GM21528 (cell line): ENCODE results near the gene PTH2R.
"Not testable (repeated sequence)": the region's sequence is repeated elsewhere in the genome, so short reads cannot be mapped to it uniquely, and the experiment has no call there.

Experiments used
- ATAC-seq: cut with Tn5 transposase; IDR thresholded peaks from one replicate; pipeline ENCODE4 v1.9.1; 2021; ENCODE audit warnings: mild to moderate bottlenecking, moderate library complexity; ENCODE audit not compliant: unreplicated experiment, low FRiP score

The PTH2R gene

DNA sequence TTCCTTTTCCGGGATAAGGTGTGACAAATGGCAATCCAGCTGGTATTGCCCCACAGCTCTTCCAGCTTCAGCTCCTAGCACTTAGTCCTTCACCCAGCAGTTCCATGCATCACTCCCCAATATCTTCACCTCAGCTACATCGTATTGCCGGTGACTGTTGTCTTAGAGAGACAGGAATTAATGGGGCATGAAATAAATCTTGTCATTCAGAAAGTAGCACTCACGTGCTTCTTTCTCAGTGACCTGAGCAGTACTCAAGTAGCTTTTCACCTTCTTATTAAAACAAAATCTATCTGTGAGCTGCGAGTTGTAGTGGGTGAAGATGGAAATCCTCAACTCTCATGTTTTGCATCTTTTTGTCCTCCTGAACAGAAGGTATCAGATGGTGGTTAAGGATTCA is 72.8 kb downstream of the PTH2R start:
- no peak for ATAC-seq

DNA sequence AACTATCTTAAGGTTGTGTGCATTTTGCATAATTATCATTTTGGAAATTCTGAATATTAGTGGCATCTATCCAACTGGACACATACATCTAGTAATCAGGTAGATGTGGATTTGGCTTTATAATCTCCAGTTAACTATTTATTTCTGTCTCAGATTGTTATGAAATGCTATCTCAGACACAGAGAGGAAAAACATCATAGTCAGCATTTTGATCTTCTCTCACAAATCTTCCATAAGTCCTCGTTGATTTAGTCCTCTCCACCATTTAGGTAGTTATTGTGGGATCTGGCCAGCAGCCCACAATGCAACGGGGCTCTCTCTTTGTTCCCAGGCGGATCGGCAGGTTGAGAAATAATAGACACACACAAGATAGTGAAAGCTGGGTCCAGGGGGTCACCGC is 75.4 kb downstream of the PTH2R start:
- ATAC-seq, result not testable (repeated sequence)

DNA sequence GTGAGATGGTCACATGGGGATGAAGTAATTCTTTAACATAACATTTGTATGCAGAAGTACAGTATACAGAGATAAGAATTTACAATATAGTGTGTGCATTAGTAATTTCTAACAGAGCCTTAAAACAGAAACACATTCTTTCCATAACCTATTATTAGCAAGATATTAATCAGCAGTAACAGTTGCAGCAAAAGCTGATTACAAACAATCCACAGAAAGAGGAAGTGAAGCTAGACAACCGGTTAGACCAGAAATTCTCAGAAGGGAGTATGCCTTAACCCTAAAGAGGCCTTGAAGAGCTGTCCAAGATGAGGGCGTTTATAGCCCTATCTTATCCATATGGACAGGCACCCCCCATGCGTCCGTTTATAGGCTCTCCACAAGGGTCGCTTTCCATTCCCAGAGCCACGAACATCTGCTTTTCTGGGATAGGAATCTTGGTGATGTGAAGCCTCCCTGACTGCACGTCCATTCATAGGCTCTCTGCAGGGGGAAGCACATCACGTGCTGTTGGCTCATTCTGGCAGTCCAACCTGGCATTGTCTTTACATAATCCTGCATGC is 75.9 kb downstream of the PTH2R start:
- ATAC-seq, result not testable (repeated sequence)

DNA sequence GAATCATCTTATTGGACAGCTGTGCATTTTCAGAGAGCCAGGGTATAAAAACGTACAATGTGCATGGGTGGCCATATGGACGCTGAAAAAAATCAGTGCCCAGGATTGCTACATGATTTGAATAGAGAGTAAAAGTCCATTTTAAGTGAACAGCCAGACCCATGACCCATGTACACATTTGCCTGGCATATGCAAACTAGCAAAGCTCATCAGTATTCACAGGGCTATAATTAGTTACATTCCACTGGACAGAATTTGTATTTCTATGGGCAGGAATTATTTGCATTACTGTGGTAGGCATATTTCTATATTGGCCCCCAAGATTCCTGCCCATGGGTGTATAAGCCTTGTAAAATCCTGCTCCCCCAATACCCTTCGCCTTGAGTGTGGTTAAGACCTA is 78.8 kb downstream of the PTH2R start:
- ATAC-seq, result no peak

DNA sequence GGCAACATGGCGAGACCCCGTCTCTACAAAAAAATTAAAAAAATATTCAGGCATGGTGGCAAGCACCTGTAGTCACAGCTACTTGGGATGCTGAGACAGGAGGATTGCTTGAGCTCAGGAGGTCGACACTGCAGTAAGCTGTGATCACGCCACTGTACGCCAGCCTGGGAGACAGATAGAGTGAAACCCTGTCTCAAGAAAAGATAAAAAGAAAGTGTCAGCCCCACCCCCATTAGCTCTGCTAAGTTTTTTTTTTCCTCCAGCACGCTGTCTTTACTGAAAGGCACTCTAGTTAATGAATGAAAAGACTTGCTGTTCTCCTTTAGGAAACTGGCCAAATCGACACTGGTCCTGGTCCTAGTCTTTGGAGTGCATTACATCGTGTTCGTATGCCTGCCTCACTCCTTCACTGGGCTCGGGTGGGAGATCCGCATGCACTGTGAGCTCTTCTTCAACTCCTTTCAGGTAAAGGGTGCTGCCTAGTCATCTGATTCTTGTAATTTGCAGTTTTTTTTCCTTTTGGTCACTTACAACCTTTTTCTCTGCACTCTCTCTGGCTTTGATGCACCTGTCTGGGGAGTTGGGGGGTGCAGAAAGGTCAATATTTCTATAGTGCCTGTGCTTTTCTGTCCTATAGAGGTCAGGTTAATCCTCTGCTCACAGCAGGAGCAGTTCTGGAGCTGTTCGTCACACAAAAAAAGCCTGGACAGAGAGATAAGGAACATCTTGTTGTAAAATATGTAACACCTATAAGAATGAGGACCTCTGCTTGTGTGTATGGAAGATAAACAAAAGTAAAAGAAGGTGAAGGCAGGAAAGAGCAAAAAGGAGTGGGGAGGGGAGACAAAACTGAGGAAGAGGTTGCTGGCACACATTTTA is 82.3 kb downstream of the PTH2R start:
- ATAC-seq, result no peak

DNA sequence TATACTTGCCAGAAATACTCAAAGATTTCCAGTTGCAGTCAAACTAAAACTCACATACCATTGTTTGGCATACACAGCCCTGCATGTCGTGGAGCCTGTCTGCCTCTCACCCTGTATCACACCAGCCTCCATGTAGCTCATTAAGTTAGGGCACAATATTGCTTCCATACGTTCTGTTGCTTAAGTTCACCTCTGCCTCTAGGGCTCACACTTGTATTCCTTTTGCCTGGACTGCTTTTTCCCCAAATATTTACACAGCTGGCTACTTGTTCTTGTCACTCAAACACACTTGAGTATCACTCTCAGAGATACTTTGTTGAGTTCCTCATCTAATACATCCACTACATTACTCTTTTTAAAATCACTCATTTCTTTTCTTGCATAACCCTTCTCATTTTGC is 83.1 kb downstream of the PTH2R start:
- ATAC-seq, result no peak

DNA sequence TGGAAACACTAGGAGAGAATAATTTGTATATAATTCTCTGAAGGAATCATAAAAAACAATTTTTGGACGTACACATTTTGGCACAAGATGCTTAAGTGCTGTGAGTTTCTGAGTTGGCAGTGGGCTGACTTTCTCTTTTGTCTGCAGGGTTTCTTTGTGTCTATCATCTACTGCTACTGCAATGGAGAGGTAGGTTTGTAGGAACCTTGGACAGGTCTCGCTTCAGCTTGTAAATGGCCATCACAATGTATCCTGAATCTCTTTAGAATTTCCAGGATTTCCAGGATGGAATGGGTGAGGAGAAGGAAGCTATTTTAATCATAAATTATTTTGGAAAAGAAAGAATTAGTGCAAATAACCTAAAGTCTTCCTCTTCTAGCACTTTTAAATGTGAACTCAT is 83.9 kb downstream of the PTH2R start:
- no peak for ATAC-seq

DNA sequence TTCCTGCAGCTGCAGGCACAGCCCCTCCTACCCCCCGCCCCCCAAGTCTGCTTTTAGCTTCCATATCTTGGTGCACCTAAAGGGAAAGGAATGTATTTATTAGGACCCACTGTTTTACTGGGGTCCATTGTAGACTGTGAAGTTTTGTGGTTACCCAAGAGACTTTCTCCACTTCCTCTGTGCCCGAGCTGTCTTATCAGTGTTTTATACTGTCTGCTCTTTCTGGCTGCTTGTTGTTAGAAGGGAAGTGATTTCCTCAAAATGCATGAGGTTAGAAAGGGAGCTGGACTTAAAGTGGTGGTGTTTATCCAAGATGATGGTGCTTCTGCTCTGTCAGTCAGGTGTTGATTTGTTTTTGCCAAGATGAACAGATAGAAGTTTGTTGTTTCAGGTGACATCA is 85.0 kb downstream of the PTH2R start:
- no peak for ATAC-seq

DNA sequence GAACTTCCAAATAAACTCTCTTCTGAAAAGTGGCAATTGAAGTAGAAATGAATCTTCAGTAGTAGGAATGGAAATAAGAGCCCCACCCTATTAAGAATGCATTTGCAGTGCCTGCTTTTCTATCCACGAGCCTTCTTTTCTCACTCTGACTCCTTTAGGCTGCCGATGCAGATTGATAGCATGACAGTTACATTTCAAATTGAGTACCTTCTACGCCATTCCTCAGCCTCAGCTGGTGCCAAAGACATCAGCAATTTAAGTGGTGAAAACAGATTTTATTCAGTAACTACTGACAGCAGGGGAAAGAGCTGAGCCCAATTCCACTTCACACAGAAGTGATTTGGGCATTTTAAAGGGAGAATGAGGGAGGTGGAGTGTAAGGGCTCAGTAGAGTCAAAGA is 85.5 kb downstream of the PTH2R start:
- ATAC-seq, result no peak

DNA sequence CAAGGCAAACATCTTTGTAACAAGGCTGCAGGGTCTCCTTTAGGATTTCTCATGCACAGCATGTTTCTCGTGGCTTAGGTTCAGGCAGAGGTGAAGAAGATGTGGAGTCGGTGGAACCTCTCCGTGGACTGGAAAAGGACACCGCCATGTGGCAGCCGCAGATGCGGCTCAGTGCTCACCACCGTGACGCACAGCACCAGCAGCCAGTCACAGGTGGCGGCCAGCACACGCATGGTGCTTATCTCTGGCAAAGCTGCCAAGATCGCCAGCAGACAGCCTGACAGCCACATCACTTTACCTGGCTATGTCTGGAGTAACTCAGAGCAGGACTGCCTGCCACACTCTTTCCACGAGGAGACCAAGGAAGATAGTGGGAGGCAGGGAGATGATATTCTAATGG is 86.6 kb downstream of the PTH2R start:
- no peak for ATAC-seq

DNA sequence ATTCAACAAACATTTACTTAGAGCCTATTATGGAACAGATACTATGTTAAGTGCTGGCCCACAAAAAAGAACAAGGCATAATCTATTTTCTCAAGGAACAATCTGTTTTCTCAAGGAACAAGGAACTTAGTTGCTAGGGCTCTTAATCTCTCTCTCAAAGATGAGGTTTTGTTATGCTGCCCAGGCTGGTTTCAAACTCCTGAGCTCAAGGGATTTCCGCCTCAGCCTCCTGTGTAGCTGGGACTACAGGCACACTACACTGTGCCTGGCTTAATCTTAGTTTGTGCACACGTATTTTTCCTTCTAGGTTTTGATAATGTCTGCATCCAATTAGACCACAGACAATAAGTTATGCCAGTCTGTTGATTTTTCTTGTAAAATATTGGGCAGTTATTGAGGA is 89.5 kb downstream of the PTH2R start:
- ATAC-seq, result no peak

DNA sequence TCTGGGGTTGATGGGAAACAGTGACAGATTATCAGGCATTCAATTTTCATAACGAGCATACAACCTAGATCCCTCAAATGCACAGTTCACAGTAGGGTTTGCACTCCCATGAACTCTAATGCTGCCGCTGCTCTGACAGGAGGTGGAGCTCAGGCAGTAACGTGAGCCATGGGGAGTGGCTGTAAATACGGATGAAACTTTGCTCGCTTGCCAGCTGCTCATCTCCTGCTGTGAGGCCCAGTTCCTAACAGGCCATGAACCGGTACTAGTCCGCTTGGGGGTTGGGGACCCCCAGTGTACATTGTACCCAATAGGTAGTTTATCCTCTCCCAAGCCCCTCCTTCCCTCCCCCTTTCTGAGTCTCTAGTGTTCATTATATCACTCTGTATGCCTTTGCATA is 94.6 kb downstream of the PTH2R start:
- no peak for ATAC-seq

DNA sequence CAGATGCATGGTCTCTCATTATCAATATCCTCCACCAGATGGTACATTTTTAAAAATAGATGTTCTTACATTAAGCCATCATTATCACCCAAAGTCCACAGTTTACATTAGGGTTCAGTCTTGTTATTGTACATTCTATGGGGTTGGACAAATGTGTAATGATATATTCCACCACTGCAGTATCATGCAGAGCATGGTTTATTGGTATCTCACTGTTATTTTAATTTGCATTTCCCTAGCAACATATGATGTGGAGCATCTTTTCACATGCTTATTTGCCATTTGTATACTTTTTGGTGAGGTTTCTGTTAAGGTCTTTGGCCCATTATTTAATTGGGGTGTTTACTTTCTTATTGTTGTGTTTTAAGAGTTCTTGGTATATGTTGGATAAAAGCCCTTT is 95.7 kb downstream of the PTH2R start:
- ATAC-seq, result no peak

DNA sequence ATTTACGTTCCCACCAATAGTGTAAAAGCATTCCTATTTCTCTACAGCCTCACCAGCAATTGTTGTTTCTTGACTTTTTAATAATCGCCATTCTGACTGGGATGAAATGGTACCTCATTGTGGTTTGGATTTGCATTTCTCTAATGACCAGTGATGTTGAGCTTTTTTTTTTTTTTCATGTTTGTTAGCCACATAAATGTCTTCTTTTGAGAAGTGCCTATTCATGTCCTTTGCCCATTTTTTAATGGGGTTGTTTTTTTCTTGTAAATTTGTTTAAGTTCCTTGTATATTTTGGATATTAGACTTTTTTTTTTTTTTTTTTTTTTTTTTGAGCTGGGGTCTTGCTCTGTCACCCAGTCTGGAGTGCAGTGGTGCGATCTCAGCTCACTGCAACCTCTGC is 98.8 kb downstream of the PTH2R start:
- ATAC-seq, result not testable (repeated sequence)

DNA sequence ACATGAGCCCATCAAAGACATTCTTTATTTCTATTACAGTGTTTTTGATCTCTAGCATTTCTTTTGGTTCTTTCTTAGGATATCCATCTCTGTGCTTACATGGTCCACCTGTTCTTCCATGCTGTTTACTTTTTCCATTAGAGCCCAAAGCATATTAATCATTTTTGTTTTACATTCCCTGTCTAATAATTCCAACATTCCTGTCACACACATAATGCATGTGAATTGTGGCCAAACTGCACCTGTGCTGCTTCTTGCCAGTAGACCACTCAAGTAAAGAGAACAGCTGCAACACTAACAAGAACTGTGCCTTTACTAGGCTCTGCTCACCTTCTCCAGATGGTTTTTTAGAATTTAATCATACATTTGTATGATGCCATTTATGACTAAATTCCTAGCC is 103.0 kb downstream of the PTH2R start:
- no peak for ATAC-seq

DNA sequence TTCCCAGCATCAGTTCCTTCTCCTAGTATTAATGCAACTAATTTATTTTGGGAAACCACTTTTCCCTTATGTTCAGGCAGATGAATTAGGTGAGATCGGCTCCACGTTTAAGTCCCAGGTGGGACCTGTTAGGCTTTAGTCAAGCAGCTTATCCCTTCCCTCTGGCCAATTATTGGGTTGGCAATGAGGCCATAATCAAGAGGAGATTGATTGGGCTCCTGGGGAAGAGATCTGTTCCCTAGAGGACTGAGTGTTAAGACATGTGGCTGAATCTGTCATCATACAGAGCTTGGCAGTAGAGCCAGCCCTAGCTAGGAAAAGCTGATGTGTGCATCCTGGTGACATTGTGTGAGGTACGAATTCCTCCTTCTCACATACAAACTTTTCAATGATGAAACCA is 104.4 kb downstream of the PTH2R start:
- ATAC-seq, result no peak

DNA sequence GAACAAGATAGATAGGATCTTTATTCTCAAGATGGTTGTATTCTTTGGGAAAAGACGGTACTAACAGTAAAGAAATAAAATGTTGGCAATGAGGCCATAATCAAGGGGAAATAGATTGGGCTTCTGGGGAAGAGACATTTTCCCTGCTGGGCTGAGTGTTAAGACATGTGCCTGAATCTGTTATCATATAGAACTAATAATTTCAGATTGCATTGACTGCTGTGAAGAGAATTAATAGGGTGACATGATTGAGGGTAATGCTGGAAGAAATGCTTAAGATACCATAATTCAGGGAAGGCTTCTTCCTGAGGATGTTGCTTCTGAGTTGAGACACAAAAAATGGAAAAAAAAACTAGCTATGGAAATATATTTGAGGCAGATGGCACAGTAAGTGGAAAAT is 105.0 kb downstream of the PTH2R start:
- no peak for ATAC-seq

DNA sequence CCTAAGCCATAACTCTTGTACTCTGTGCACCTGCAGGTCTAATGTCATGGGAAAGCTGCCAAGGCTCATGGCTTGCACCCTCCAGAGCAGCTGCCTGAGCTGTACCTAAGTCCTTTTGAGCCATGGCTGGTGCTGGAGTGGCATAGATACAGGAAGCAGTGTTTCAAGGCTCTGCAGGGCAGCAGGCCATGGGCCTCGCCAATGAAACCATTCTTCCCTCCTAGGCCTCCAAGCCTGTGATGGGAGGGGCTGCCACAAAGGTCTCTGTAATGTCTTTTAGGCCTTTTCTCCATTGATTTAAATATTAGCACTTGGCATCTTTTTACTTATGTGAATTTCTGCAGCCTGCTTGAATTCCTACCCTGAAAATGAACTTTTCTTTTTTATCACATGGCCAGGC is 108.5 kb downstream of the PTH2R start:
- no peak for ATAC-seq

DNA sequence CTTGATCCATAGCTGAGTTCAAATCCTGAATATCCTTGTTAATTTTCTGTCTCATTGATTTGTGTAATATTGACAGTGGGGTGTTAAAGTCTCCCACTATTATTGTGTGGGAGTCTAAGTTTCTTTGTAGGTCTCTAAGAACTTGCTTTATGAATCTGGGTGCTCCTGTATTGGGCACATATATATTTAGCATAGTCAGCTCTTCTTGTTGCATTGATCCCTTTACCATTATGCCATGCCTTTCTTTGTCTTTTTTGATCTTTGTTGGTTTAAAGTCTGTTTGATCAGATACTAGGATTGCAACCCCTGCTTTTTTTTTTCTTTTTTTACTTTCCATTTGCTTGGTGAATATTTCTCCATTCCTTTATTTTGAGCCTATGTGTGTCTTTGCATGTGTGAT is 116.5 kb downstream of the PTH2R start:
- ATAC-seq, result not testable (repeated sequence)

DNA sequence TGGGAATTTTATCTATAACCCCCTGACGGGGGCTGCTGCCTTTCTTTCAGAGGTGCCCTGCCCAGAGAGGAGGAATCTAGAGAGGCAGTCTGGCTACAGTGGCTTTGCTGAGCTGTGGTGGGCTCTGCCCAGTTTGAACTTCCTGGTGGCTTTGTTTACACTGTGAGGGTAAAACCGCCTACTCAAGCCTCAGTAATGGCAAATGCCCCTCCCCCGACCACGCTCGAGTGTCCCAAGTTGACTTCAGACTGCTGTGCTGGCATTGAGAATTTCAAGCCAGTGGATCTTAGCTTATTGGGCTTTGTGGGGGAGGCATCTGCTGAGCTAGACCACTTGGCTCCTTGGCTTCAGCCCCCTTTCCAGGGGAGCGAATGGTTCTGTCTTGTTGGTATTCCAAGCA is 118.6 kb downstream of the PTH2R start:
- ATAC-seq, result not testable (repeated sequence)

DNA sequence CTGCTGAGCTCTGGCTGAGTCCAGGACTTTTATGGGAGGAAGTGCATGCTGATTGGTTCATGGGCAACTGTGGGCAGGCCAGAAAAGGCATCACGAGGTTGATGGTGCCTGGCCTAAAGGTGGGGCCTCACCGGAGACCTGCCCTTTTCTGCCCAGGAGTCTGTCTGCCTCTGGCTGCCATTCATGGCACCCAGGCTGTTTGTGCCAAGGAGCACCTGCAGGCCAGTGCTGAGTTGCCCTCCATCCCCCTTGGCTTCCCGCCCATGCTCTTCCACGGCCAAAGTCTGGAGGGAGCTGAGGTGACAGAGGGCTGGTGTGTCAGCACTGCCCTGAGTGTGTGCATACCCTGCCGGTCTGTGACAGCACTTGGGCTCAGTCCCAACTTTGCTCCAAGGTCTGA is 123.2 kb downstream of the PTH2R start:
- ATAC-seq, result no peak

DNA sequence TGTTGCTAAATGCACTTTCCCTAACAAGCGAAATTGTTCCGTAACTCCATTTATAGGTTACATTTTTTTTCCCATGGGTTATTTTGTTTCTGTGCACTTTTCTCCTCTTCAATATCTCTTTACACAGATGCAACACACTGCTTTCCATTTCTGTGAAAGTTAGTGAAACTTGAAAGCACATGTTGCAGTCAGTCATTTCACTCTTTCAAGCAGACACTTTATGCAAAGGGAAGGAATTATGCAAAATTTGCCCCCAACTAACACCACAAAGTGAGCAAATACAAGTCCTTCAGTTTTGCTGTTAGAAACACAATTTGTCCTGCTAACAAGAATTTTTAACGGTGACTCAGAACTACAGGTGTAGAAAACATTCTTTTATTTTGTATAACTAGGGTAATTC is 124.8 kb downstream of the PTH2R start:
- no peak for ATAC-seq
